ENCODE measurements around the gene SPTBN2. TPM values are rescaled to one million over a fixed set of nuclear protein-coding genes. Genes with fewer than 3 reads are reported as not detected.

SPTBN2 gene
- total RNA-seq, 1 experiment from 2014 or later = 30.9 TPM

- no peak for DNase-seq (ENCODE audit: low spot score)
Measured at GRCh38 chr11:66685276-66686099, 43.5 kb downstream of the SPTBN2 start.

- DNase-seq (ENCODE audit: low spot score) = no peak
Measured at GRCh38 chr11:66684635-66685034, 44.4 kb downstream of the SPTBN2 start.

- no peak for DNase-seq (ENCODE audit: low spot score)
Measured at GRCh38 chr11:66683877-66684276, 45.1 kb downstream of the SPTBN2 start.

- no peak for DNase-seq (ENCODE audit: low spot score)
Measured at GRCh38 chr11:66680966-66681645, 47.9 kb downstream of the SPTBN2 start.

- DNase-seq (ENCODE audit: low spot score) = peak; percentile 96
Measured at GRCh38 chr11:66677599-66678375, 51.2 kb downstream of the SPTBN2 start, which contains the start of gene RBM4B. TSS of gene RBM4B (minus strand) at chr11:66677887. CDS start at chr11:66677079, 808 bp downstream.

GRCh38 chr11:66676931-66677598, 52.0 kb downstream of the SPTBN2 start:
- DNase-seq (ENCODE audit: low spot score) = no peak

- DNase-seq (ENCODE audit: low spot score) = no peak
Measured at GRCh38 chr11:66676282-66676919, 52.6 kb downstream of the SPTBN2 start.

GRCh38 chr11:66674964-66675602, 53.9 kb downstream of the SPTBN2 start:
- DNase-seq (ENCODE audit: low spot score) = no peak

GRCh38 chr11:66670816-66671215, 58.2 kb downstream of the SPTBN2 start:
- DNase-seq (ENCODE audit: low spot score) = no peak

- no peak for DNase-seq (ENCODE audit: low spot score)
Measured at GRCh38 chr11:66665369-66665768, 63.6 kb downstream of the SPTBN2 start.

- no peak for DNase-seq (ENCODE audit: low spot score)
Measured at GRCh38 chr11:66663741-66664296, 65.2 kb downstream of the SPTBN2 start.

GRCh38 chr11:66659763-66660162, 69.3 kb downstream of the SPTBN2 start:
- no peak for DNase-seq (ENCODE audit: low spot score)

- DNase-seq (ENCODE audit: low spot score) = no peak
Measured at GRCh38 chr11:66653123-66653522, 75.9 kb downstream of the SPTBN2 start.

- DNase-seq (ENCODE audit: low spot score) = no peak
Measured at GRCh38 chr11:66652651-66653050, 76.4 kb downstream of the SPTBN2 start.

GRCh38 chr11:66651016-66651415, 78.0 kb downstream of the SPTBN2 start:
- DNase-seq (ENCODE audit: low spot score) = no peak

GRCh38 chr11:66649903-66650302, 79.1 kb downstream of the SPTBN2 start:
- DNase-seq (ENCODE audit: low spot score) = no peak

GRCh38 chr11:66646828-66647227, 82.2 kb downstream of the SPTBN2 start:
- DNase-seq (ENCODE audit: low spot score) = no peak

- DNase-seq (ENCODE audit: low spot score) = no peak
Measured at GRCh38 chr11:66643745-66644437, 85.1 kb downstream of the SPTBN2 start.

- no peak for DNase-seq (ENCODE audit: low spot score)
Measured at GRCh38 chr11:66641834-66642233, 87.2 kb downstream of the SPTBN2 start.

Data from HT-29 (cell line).